Testis (tissue), 3 donors: ENCODE measurements around the gene CBFA2T3. TPM values are rescaled to one million over a fixed set of nuclear protein-coding genes. Genes with fewer than 3 reads are reported as not detected.

Source experiments
- DNase-seq: peaks from one replicate; pipeline ENCODE4 v3.0.0-alpha.2; 2019
- H3K27ac ChIP-seq, 2 donors: fragments of 200-600 bp; sonication (generic); one replicate each; pipeline ENCODE4 v1.5.1; 2019
- H3K27me3 ChIP-seq: fragments of 200-600 bp; sonication (generic); one replicate; pipeline ENCODE4 v1.5.1; 2019
- H3K36me3 ChIP-seq: fragments of 200-600 bp; sonication (generic); one replicate; pipeline ENCODE4 v1.5.1; 2017; ENCODE audit warnings: low read depth; ENCODE audit errors: missing control alignments
- H3K4me1 ChIP-seq: fragments of 200-600 bp; sonication (generic); one replicate; pipeline ENCODE4 v1.5.1; 2019
- H3K4me3 ChIP-seq, 2 donors: fragments of 200-600 bp; sonication (generic); one replicate each; pipeline ENCODE4 v1.5.1; 2017 to 2019
- H3K9me3 ChIP-seq: fragments of 200-600 bp; sonication (generic); one replicate; pipeline ENCODE4 v1.5.1; 2017
- CTCF ChIP-seq, 3 experiments: fragments of 450-650 bp in 2 of 3; fragments of 200-600 bp in 1 of 3; sonication (generic) in 1 of 3; IDR thresholded peaks; one replicate each; pipeline ENCODE4 v1.5.1; 2016 to 2019; ENCODE audit warnings: antibody characterized with exemption in 3 of 3, mild to moderate bottlenecking in 2 of 3, moderate library complexity in 1 of 3
- POLR2A ChIP-seq: fragments of 450-650 bp; IDR thresholded peaks from one replicate; pipeline ENCODE4 v1.6.1; 2017; ENCODE audit warnings: antibody characterized with exemption, mild to moderate bottlenecking, moderate library complexity
- WGBS, 2 donors: methylation state at CpG; one replicate each; pipeline ENCODE4 v1.1.5; 2018; 5-methylcytosine and 5-hydroxymethylcytosine counted together
- intact Hi-C: fragments of 100-400 bp; cut with DNase I; formaldehyde crosslinking; loops from one replicate; pipeline ENCODE4 v1.15.1; 2023; ENCODE audit warnings: low total_unique reads
- polyA plus RNA-seq: library from polyadenylated mRNA; stranded (reverse); fragments of 350-450 nt; fragmentation: Illumina TruSeq; extraction: RNeasy Lipid Tissue Mini Kit (QIAGEN cat#74804); gene quantifications from one replicate; pipeline ENCODE4 v1.2.3, GENCODE V29; 2014; ENCODE audit warnings: low read depth, low replicate concordance; ENCODE audit not compliant: insufficient read depth
- total RNA-seq, 2 donors: library from RNA; depleted of rRNA; stranded (reverse); fragments of >200 nt; gene quantifications; one replicate each; pipeline ENCODE4 v1.2.3, GENCODE V29; 2016

Gene CBFA2T3
- total and polyA plus RNA-seq, 3 donors from 2014 or later: 7.1 to 11.9 (median 9.2) TPM

DNA sequence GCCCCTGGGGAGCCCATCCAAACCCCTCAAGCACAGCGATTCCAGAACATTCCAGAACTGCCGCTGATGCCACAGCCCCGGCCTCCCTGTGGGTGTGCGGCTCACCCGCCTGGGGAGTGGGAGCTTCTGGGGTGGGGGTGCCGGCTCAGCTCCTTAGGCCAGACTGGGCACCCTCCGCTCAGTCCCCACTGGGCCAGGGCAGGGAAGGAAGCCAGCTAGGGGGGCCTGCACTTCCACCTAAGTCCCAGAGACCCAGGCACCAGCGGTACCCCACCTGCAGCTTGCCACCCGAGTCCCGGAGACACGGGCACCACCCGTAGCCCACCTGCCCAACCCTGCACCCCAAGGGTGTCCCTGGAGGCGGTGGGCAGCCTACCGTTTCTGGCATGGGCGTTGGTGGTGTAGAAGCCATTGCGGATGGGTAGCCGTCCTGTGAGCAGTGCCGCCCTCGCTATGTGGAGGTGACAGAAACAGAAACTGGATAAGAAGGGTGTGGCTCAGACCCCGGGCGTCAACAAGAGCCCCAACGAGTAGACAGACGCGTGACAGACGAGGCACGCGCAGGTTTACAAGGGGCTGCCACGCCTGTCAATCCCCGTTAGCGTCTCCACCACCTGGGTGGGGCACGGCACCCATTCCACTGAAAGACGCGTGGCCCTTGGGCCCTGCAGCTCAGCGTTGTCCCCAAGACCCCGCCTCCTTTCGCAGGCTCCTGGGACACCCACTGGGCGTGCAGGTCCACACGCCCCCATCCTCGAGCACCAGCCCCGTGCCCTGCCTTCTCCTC lies 135.3 kb downstream of the CBFA2T3 start:
- no peaks in the 10 kb centered on the region for H3K9me3 ChIP-seq
- intact Hi-C loops: no loop called here
- H3K27me3 ChIP-seq: no peaks in the 10 kb centered on the region
- WGBS, 2 donors: 91 to 97% methylated on average over 21 to 40 of the region's 40 CpGs
- no peak for DNase-seq
- no peak overlapping the region for H3K27ac ChIP-seq
- TF ChIP-seq CTCF (IDR thresholded peaks at IDR 0.05): no peak
- H3K36me3 ChIP-seq: no peaks in the 10 kb centered on the region
- no peaks in the 10 kb centered on the region for H3K4me1 ChIP-seq
- no peak overlapping the region for H3K4me3 ChIP-seq

- 93 to 96% methylated on average over 23 to 28 of the region's 30 CpGs for WGBS, 2 donors
- intact Hi-C loops: no loop called here
- no peak for DNase-seq
- Histone ChIP-seq H3K27ac (no peak overlapping the region), H3K27me3 (no peaks in the 10 kb centered on the region), H3K36me3 (no peaks in the 10 kb centered on the region), H3K4me3 (no peak overlapping the region), H3K9me3 (no peaks in the 10 kb centered on the region), H3K4me1 (no peaks in the 10 kb centered on the region)
- TF ChIP-seq CTCF (IDR thresholded peaks at IDR 0.05) (no peak), POLR2A (no peak)
These were observed 136.3 kb downstream of the CBFA2T3 start for GRCh38 chr16:88840600-88841215.

DNA sequence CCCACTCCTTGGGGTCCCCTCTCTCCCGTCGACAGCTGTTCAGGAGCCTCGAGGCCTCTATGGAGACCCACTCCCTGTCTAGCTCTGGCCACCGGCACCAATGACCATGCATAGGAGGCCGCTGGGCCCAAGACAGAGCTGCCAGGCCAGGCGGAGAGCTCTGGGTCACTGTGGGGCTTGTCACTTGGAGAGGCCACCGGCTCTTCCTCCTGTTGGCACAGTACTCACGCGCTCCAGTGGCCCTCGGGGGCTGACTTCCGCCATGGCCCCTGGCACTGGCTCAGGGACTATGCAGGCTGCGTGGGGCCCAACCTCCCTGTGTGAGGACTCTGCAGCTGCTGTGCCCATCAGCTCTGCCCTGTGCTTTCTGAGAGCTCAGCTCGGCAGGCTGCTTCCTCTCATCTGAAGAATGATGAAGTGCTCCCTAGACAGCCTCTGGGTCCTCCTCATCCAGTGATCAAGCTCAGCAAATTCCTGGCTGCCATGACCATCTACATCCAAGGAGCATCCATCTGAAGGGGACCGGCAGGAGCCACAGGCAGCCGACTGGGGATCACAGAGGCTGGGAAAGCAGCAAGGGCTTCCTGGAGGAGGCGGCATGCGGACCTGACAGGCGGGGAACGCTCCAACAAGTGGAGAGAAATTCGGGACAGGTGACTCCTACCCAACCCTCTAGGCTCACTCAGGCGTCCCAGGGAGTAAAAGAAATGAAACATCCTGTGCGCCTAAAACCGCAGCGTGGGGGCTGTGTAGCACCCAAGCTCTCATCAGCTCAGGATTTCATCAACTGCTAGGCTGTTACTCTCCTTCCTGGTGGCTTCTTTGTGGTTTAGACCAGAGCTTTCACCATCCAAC lies 137.0 kb downstream of the CBFA2T3 start:
- no peak overlapping the region for H3K4me3 ChIP-seq
- H3K27ac ChIP-seq: no peak overlapping the region
- TF ChIP-seq POLR2A (no peak), CTCF (IDR thresholded peaks at IDR 0.05) (no peak)
- no peaks in the 10 kb centered on the region for H3K4me1 ChIP-seq
- no peaks in the 10 kb centered on the region for H3K9me3 ChIP-seq
- intact Hi-C loops: no loop called here
- no peaks in the 10 kb centered on the region for H3K36me3 ChIP-seq
- no peaks in the 10 kb centered on the region for H3K27me3 ChIP-seq
- DNase-seq: no peak
- 88 to 92% methylated on average over 4 to 24 of the region's 24 CpGs for WGBS, 2 donors

GRCh38 chr16:88839026-88839529 lies 137.9 kb downstream of the CBFA2T3 start:
- intact Hi-C loops: no loop called here
- Histone ChIP-seq H3K27ac (no peak overlapping the region), H3K27me3 (no peaks in the 10 kb centered on the region), H3K4me3 (no peak overlapping the region), H3K4me1 (no peaks in the 10 kb centered on the region), H3K9me3 (no peaks in the 10 kb centered on the region), H3K36me3 (no peaks in the 10 kb centered on the region)
- DNase-seq: no peak
- no peak for TF ChIP-seq POLR2A
- no peak for TF ChIP-seq CTCF (IDR thresholded peaks at IDR 0.05)
- 91 to 92% methylated on average over 34 to 35 of the region's 39 CpGs for WGBS, 2 donors
